Measurements from ENCODE around the gene HDAC4. TPM values are rescaled to one million over a fixed set of nuclear protein-coding genes. Genes with fewer than 3 reads are reported as not detected.

HDAC4 gene
- total and polyA plus RNA-seq, 2 of the 8 experiments (the other 6 are each of a cell fraction or from before 2014, with no cell fraction given), result 15.4 to 31.5 TPM

DNA sequence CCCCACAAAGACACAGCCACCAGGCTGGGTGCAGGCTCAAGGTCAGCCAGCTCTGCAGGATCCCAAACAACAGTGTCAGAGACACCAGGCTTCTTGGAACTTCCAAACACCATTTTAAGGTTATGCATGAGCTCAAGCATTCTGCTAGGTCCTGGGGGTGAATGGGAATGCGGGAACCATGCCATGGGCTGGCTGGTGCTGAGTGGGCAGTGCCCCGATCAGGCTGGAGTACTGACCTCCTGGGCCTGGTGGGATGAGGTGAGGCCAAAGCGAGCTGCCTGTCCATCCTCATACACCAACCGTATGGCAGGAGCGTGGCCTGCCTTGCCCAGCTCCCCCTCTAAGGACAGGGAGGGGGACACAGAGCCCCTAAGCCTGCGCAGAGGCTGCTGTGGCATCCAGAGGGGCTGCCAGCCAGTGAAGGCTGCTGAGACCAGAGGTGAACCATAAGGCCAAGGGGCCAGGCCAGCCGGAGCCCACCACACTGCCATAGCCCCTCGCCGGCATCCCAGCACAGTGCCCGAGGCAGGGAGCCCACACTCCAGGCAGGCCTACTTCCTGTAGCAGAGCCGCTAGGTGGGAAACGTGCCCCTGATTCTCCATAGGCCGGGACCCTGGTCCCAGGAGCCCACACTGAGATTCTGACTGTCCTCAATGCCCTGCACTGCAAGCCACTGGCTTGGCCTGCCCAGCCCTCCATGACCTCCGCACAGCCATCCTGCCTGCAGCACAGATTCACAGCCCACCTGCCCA lies 135.0 kb downstream of the HDAC4 start:
- H2BK5ac ChIP-seq (ENCODE audit: low read depth, low read length), result peak overlapping the region; percentile 81
- no peak overlapping the region for H3K14ac ChIP-seq (ENCODE audit: insufficient read length)
- H3K27me3 ChIP-seq (replicated peaks in 1 of 4; ENCODE audit: control insufficient read depth in 3 of 4, extremely low read depth in 1 of 4, insufficient read depth in 3 of 4, low read length in 3 of 4), result no peaks in the 10 kb centered on the region
- peak overlapping the region; percentile 13 for H3K18ac ChIP-seq (ENCODE audit: extremely low read depth, low read length)
- peaks cover 26% of the 10 kb centered on the region for H3K79me1 ChIP-seq (ENCODE audit: low read depth, low read length)
- H3K4ac ChIP-seq (replicated peaks; ENCODE audit: insufficient read length, low read depth, low read length), result peak overlapping the region; percentile 19
- no peak overlapping the region for H3K23ac ChIP-seq (ENCODE audit: insufficient read length)
- H3K23me2 ChIP-seq (ENCODE audit: low read depth, low read length), result no peaks in the 10 kb centered on the region; the same call in 1 of the 2 replicates
- H2AK5ac ChIP-seq (ENCODE audit: low read depth, low read length), result peak overlapping the region; percentile 90; the same call in 1 of the 2 replicates
- 91% methylated on average over 14 of the region's 14 CpGs; no CpG with 5 or more reads in 1 of the 2 experiments for WGBS, 2 experiments (ENCODE audit: extremely low coverage in 1 of 2, insufficient coverage in 1 of 2, insufficient read length in 1 of 2, insufficient replicate concordance in 2 of 2, low coverage in 1 of 2, low lambda C conversion rate in 2 of 2, missing lambda C conversion rate in 1 of 2)
- no peak overlapping the region for H2AFZ ChIP-seq (ENCODE audit: low read length)
- FAIRE-seq (no peak), DNase-seq (ENCODE audit: low read depth in 1 of 2, low spot score in 2 of 2) (no peak)
- no peak overlapping the region for H3K9ac ChIP-seq (replicated peaks in 1 of 4; ENCODE audit: extremely low read depth in 1 of 4, low read depth in 3 of 4, low read length in 3 of 4)
- no peak overlapping the region for H3K4me3 ChIP-seq (ENCODE audit: extremely low read depth in 1 of 4, insufficient read depth in 2 of 4, low read depth in 3 of 4, low read length in 4 of 4)
- H2BK12ac ChIP-seq (ENCODE audit: low read depth, low read length), result no peak overlapping the region
- H4K20me1 ChIP-seq (replicated peaks in 1 of 2; ENCODE audit: control insufficient read depth in 1 of 2, insufficient read depth in 2 of 2, low read length in 2 of 2), result peaks cover 2 to 25% of the 10 kb centered on the region in 2 experiments
- H3K56ac ChIP-seq (replicated peaks; ENCODE audit: insufficient read length, low read depth, low read length), result no peak overlapping the region
- H4K91ac ChIP-seq (replicated peaks; ENCODE audit: insufficient read length, low read length), result no peak overlapping the region
- no peak overlapping the region for H2BK20ac ChIP-seq (ENCODE audit: low read length)
- no peak overlapping the region; the same call in 1 of the 2 replicates for H2BK15ac ChIP-seq (ENCODE audit: low read length)
- H2BK120ac ChIP-seq (replicated peaks; ENCODE audit: low read depth, low read length), result no peak overlapping the region
- H4K5ac ChIP-seq (ENCODE audit: insufficient read length, low read depth, low read length), result no peak overlapping the region
- ChIA-PET CTCF (ENCODE audit: partially characterized antibody) (interaction anchor here (1.1 to 2.0 kb wide), 3 partner anchors 11 to 38 kb away, joined by 4 to 6 read pairs (median 5); no protein-coding TSS in a partner anchor), POLR2A (ENCODE audit: partially characterized antibody) (no interaction called here)
- H3K9me3 ChIP-seq (ENCODE audit: insufficient read depth in 2 of 2, low read depth in 1 of 2, low read length in 1 of 2), result no peaks in the 10 kb centered on the region
- peaks cover 0 to 95% of the 10 kb centered on the region in 2 experiments; a peak in 2 of 4 replicates for H3K79me2 ChIP-seq (ENCODE audit: control insufficient read depth in 1 of 2, insufficient read depth in 2 of 2, low read length in 2 of 2)
- no peaks in the 10 kb centered on the region for H3K36me3 ChIP-seq (ENCODE audit: control insufficient read depth in 2 of 4, insufficient read depth in 4 of 4, low read length in 3 of 4)
- no peak for TF ChIP-seq RBBP5 (IDR thresholded peaks at IDR 0.05; ENCODE audit: borderline replicate concordance, low read depth, low read length)
- no peak for TF ChIP-seq CHD2 (IDR thresholded peaks at IDR 0.05; ENCODE audit: low read length)
- no peak for TF ChIP-seq SRF (IDR thresholded peaks at IDR 0.05; ENCODE audit: low read depth, low read length)
- no peak for TF ChIP-seq USF2 (IDR thresholded peaks at IDR 0.05; ENCODE audit: low read length)
- no peak for TF ChIP-seq ZNF274 (IDR thresholded peaks at IDR 0.05; ENCODE audit: borderline replicate concordance, extremely low read depth, low read length)
- peaks cover 0 to 22% (median 13%) of the 10 kb centered on the region in 4 experiments; a peak in 5 of 7 replicates for H3K4me1 ChIP-seq (replicated peaks in 1 of 4; ENCODE audit: control insufficient read depth in 3 of 4, insufficient read depth in 4 of 4, low read length in 3 of 4)
- H3K27ac ChIP-seq (ENCODE audit: low read depth, low read length), result no peak overlapping the region
- no peak overlapping the region; the same call in 1 of the 2 replicates for H4K8ac ChIP-seq (ENCODE audit: extremely low read depth, insufficient read depth, low read length)
- H3K4me2 ChIP-seq (ENCODE audit: insufficient read depth in 1 of 2, low read depth in 2 of 2, low read length in 2 of 2), result no peak overlapping the region

Measured in H1 (cell line).